C4-2B (cell line): ENCODE measurements around the gene QDPR.

Experiments used
- H3K27ac ChIP-seq: fragments of 450-650 bp; 2 replicates; pipeline ENCODE4 v1.5.1; 2017
- ZFX ChIP-seq: fragments of 450-650 bp; IDR thresholded peaks from 2 replicates; pipeline ENCODE4 v1.6.1; 2017
- TF ChIP-seq, protein P1 (sequence below): fragments of 450-650 bp; conservative IDR thresholded peaks from 2 replicates; pipeline ENCODE4 v1.5.1; 2017; ENCODE audit warnings: mild to moderate bottlenecking

The QDPR gene

DNA sequence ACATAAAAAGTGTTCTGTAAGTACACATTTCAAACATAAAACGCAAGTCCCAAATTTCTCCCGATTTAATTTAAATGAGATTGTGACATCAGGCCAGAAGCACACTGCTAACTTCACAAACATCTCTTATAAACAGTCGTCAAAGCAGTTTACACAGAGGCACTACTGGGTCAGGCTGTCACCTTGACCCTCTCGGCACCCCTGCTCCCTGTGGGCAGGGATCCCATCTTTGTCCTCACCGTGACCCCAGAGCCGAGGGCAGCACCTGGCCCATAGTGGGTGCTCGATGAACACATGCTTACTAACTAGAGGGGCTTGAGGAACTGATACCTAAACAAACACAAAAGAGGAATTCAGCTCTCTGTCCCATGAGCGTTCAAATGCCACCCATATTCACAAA lies 22.2 kb downstream of the QDPR start:
- no peak for TF ChIP-seq ZFX
- TF ChIP-seq, protein P1, sequence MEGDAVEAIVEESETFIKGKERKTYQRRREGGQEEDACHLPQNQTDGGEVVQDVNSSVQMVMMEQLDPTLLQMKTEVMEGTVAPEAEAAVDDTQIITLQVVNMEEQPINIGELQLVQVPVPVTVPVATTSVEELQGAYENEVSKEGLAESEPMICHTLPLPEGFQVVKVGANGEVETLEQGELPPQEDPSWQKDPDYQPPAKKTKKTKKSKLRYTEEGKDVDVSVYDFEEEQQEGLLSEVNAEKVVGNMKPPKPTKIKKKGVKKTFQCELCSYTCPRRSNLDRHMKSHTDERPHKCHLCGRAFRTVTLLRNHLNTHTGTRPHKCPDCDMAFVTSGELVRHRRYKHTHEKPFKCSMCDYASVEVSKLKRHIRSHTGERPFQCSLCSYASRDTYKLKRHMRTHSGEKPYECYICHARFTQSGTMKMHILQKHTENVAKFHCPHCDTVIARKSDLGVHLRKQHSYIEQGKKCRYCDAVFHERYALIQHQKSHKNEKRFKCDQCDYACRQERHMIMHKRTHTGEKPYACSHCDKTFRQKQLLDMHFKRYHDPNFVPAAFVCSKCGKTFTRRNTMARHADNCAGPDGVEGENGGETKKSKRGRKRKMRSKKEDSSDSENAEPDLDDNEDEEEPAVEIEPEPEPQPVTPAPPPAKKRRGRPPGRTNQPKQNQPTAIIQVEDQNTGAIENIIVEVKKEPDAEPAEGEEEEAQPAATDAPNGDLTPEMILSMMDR: no peak
- H3K27ac ChIP-seq: peak overlapping the region; percentile 35; the same call in 1 of the 2 replicates

DNA sequence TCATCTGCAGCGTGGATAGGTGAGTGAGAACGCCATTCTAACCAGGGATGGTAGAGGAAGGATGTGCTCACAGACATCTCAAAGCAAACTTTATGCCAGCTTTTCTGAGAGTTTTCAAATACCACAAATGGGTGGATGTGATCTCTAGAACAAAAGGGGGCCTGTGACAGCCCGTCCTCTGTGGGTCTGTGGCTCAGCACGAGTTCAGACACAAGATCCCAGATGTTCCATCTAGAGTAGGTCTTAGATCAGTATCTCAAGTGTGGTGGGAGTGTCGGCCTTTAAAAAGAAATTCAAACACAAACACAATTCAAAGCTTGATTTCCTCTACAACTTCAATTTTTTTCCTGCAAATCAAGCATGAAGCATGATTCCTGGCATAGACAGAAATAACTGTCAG lies 22.8 kb downstream of the QDPR start:
- no peak for TF ChIP-seq ZFX
- TF ChIP-seq, protein P1: no peak
- no peak overlapping the region for H3K27ac ChIP-seq

- TF ChIP-seq ZFX: no peak
- TF ChIP-seq, protein P1: no peak
Observed at GRCh38 chr4:17482716-17483115, 29.2 kb downstream of the QDPR start.

DNA sequence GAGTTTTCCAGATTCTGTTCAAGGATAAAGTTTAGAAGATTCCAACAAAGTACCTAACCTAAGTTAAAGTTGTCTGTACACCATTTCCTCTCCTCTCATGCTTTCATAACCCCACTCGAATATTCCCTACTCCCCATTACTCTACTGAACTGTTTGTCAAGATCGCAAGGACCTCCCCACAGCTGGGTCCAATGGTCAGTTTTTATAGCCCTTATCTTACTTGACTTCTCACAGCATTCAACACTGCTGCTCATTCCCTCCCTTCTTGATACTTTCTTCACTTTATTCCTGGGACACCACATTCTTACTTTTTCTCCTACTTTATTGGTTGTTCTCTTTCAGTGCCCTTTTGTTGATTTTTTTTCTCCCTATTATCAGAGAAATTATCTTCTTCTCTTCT lies 30.9 kb downstream of the QDPR start:
- no peak overlapping the region for H3K27ac ChIP-seq
- TF ChIP-seq, protein P1: no peak
- TF ChIP-seq ZFX: no peak

More at GRCh38 chr4:17482716-17483115, 29.2 kb downstream of the QDPR start:
- no peak overlapping the region for H3K27ac ChIP-seq

DNA sequence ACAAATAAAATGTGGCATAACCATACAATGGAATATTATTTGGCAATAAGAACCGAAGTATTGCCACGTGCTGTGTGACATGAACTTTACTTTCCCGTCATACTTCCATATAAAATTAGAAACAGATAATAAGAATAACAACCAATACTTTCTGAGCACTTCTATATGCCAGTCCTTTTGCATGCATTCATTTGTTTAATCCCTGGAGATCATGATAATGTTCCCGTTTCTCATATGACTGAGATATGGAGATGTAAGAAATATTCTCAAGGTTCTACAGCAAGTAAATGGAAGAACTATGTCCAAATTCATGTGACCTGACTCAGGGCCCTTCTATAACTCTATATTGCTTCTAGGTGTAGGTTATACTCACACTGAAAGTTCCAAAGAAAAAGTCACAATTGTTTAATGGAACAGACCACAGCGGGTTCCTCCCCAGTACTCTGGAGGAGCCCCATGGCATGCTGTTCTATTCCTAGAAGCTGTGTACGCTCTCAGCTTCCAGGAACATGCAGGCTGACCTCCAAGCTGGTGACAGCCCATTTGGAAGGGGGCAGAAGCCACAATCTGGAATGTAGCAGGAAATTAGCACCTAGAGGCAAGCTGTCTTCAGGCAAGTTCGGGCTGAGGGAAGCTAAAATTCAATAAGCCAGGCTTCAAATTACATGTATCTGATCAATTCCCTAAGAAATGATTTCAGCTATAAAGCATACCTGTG lies 31.5 kb downstream of the QDPR start:
- no peak overlapping the region for H3K27ac ChIP-seq
- TF ChIP-seq, protein P1: no peak
- TF ChIP-seq ZFX: no peak

GRCh38 chr4:17477774-17478472 lies 34.0 kb downstream of the QDPR start:
- no peak overlapping the region for H3K27ac ChIP-seq
- TF ChIP-seq, protein P1: no peak
- no peak for TF ChIP-seq ZFX

- TF ChIP-seq, protein P1: no peak
- H3K27ac ChIP-seq: no peak overlapping the region
Observed at GRCh38 chr4:17476853-17477252, 35.0 kb downstream of the QDPR start.
